NCI-H510A treated with DMSO at 0.1 percent for 48 hours (cell line): ENCODE results near the gene HCFC1.

Experiments used
- DNase-seq: peaks from one replicate; lab custom pipeline; 2025; lab: John Stamatoyannopoulos, UW

The HCFC1 gene

DNA sequence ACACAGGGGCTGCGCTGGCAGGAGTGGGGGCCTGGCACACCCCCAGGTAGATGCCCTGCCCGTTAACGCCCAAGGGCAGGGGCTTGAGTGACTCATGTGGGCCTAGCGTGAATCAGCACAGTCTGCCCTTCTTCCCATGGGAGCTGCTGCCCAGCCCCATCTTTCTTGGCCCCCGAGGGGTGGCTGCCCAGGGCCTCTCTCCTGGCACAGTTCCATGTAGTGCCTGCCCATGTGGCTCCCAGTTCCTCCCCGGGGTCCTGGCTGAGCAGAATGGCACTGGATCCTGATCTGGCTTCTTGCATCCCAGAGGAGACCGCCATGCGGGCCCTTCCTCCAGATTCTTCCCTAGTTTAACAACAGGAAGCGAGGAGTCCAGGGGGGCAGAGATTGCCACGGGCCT, 69.2 kb downstream of the HCFC1 start:
- DNase-seq: no peak

DNA sequence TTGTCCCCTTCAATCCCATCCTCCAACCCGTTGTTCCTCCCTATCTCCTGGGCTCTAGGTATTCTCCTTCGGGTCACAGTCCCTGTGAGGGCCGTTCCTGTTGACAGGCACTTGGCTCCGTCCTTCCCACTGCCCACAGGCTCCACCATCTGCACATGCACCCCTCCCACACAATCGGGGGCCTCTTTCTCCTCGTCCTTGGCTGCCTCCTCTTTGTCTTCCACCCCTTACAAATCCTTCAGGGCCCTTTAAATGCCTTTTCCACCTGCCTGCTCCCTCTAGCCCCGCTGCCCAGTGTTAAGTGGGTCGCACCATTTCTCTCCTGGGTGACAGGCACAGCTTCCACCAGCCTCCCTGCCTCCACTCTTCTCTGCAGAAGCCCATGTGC, 69.9 kb downstream of the HCFC1 start:
- DNase-seq: no peak

DNA sequence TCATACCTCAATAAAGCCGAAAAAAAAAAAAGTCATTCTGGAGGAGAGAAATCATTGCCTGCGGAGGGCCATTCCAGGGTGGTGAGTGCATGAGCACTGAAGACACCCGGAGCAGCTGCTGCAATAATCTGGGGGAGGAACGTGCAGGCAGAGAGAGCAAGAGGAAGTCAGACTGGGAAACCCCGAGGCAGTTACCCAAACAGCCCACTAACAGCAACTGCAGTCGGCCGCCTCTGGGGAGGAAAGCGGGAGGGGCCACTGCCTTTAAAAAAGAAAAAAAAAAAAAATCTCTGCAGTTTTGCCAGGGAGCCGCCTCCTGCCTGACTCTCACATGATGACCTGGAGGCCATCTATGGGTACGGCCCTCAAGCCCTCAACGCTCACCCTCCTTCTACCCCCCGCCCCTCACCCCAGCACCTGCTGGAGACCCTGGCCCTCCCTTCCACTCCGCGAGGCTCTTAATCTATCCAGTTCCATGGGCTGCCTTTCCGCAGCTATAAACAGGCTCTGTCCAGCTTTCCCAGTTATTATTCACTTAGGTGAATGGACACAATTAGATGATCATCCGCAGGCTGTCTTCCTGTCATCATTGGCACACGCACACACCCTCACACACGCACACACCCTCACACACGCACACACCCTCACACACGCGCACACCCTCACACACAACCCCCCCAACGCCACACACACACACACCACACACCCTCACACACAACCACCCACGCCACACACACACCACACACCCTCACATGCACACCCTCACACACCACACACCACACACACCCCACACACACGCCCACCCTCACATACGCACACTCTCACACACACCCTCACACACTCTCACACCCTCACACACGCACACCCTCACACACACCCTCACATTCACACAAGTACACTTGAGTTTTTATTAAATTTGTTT, 70.5 kb downstream of the HCFC1 start:
- DNase-seq: no peak

DNA sequence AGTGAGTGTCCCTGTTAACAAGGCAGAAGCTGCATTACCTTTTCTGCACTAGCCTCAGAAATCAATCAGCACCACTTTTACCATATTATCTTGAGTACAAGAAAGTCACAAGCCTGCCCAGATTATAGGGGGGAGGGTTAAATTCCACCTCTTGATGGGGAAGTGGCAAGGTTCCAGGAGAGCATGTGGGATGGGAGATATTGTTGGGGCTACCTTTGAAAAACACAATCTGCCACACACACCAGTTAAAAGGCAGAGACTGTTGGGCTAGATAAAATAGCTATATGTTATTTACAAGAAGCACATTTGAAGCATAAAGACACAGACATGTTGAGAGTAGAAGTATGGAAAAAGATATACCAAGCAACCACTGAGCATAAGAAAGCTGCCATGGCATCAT, 73.7 kb downstream of the HCFC1 start:
- DNase-seq: no peak
